Colonic mucosa (tissue), 4 donors: ENCODE data around the gene SLCO3A1. TPM values are rescaled to one million over a fixed set of nuclear protein-coding genes. Genes with fewer than 3 reads are reported as not detected.

ENCODE experiments used
- DNase-seq: peaks from one replicate; pipeline ENCODE4 v3.0.0-alpha.2; 2020
- H3K27ac ChIP-seq: fragments of 200-600 bp; one replicate; pipeline ENCODE4 v1.8.0; 2021
- H3K27me3 ChIP-seq: fragments of 200-600 bp; one replicate; pipeline ENCODE4 v1.8.0; 2021
- H3K36me3 ChIP-seq: fragments of 200-600 bp; one replicate; pipeline ENCODE4 v1.8.0; 2021
- H3K4me1 ChIP-seq: fragments of 200-600 bp; one replicate; pipeline ENCODE4 v1.8.0; 2021; ENCODE audit warnings: mild to moderate bottlenecking
- H3K4me3 ChIP-seq: fragments of 200-600 bp; one replicate; pipeline ENCODE4 v1.8.0; 2021
- H3K9ac ChIP-seq, 2 donors: one replicate each; pipeline ENCODE4 v1.7.0; 2013; ENCODE audit warnings: control low read depth in 2 of 2, low read depth in 2 of 2, low read length in 2 of 2
- H3K9me3 ChIP-seq: fragments of 200-600 bp; one replicate; pipeline ENCODE4 v1.8.0; 2021
- CTCF ChIP-seq: fragments of 200-600 bp; IDR thresholded peaks from one replicate; pipeline ENCODE4 v1.8.0; 2022; ENCODE audit warnings: antibody characterized with exemption, mild to moderate bottlenecking
- intact Hi-C: fragments of 100-400 bp; cut with DNase I; formaldehyde crosslinking; loops from one replicate; pipeline ENCODE4 v1.14.1; 2022
- total RNA-seq, 2 donors: library from RNA; stranded (reverse); fragmentation: NEBNext Ultra II Directional in 1 of 2; extraction: Animal tissue kit (Norgen Biotek cat#: 25700) in 1 of 2; gene quantifications; one replicate each; pipeline ENCODE4 v1.2.1, GENCODE V29; 2021
- donor health status: healthy.
- donor health status: DM: no; HTN: no; CAD: no.
- donor health status: DM: no; HTN: no; CAD: no.

SLCO3A1 gene
- total RNA-seq, 2 donors from 2014 or later, result 11.4 to 24.6 TPM

GRCh38 chr15:92017882-92018534 is 164.5 kb downstream of the SLCO3A1 start:
- Histone ChIP-seq H3K4me1 (no peaks in the 10 kb centered on the region), H3K27ac (no peak overlapping the region), H3K27me3 (no peaks in the 10 kb centered on the region), H3K4me3 (no peak overlapping the region), H3K9me3 (no peaks in the 10 kb centered on the region), H3K9ac (no peak overlapping the region), H3K36me3 (no peaks in the 10 kb centered on the region)
- no peak for DNase-seq
- intact Hi-C loops, result no loop called here
- no peak for TF ChIP-seq CTCF

- H3K9ac ChIP-seq, result no peak overlapping the region
- H3K4me1 ChIP-seq, result no peaks in the 10 kb centered on the region
- DNase-seq, result no peak
- no peak overlapping the region for H3K27ac ChIP-seq
- H3K4me3 ChIP-seq, result no peak overlapping the region
- H3K9me3 ChIP-seq, result no peaks in the 10 kb centered on the region
- no peaks in the 10 kb centered on the region for H3K36me3 ChIP-seq
- intact Hi-C loops, result no loop called here
- no peak for TF ChIP-seq CTCF
- H3K27me3 ChIP-seq, result no peaks in the 10 kb centered on the region
These were observed 165.2 kb downstream of the SLCO3A1 start for GRCh38 chr15:92018535-92019239.

GRCh38 chr15:92019706-92020105 is 166.2 kb downstream of the SLCO3A1 start:
- DNase-seq, result no peak
- intact Hi-C loops, result no loop called here
- no peaks in the 10 kb centered on the region for H3K27me3 ChIP-seq
- no peaks in the 10 kb centered on the region for H3K9me3 ChIP-seq
- H3K9ac ChIP-seq, result no peak overlapping the region
- no peaks in the 10 kb centered on the region for H3K36me3 ChIP-seq
- TF ChIP-seq CTCF, result no peak
- no peaks in the 10 kb centered on the region for H3K4me1 ChIP-seq
- no peak overlapping the region for H3K4me3 ChIP-seq
- no peak overlapping the region for H3K27ac ChIP-seq

- DNase-seq, result no peak
- Histone ChIP-seq H3K4me1 (no peaks in the 10 kb centered on the region), H3K9me3 (no peaks in the 10 kb centered on the region), H3K27me3 (no peaks in the 10 kb centered on the region), H3K4me3 (no peak overlapping the region), H3K9ac (no peak overlapping the region), H3K27ac (no peak overlapping the region), H3K36me3 (no peaks in the 10 kb centered on the region)
- intact Hi-C loops, result no loop called here
- no peak for TF ChIP-seq CTCF
These were observed 166.7 kb downstream of the SLCO3A1 start for GRCh38 chr15:92020207-92020606.

GRCh38 chr15:92020804-92021203 is 167.3 kb downstream of the SLCO3A1 start:
- Histone ChIP-seq H3K4me1 (no peaks in the 10 kb centered on the region), H3K27me3 (no peaks in the 10 kb centered on the region), H3K36me3 (no peaks in the 10 kb centered on the region), H3K27ac (no peak overlapping the region), H3K9me3 (no peaks in the 10 kb centered on the region), H3K4me3 (no peak overlapping the region), H3K9ac (no peak overlapping the region)
- intact Hi-C loops, result no loop called here
- no peak for TF ChIP-seq CTCF
- no peak for DNase-seq
